Heart left ventricle (tissue), 16 donors: Measurements from ENCODE around the gene CXCL6. TPM values are rescaled to one million over a fixed set of nuclear protein-coding genes. Genes with fewer than 3 reads are reported as not detected.
A peak's percentile ranks its signal among the peaks of the same experiment; 100 is the strongest.

Experiments
- ATAC-seq, 4 donors: fragments of 200-7000 bp; cut with Tn5 transposase; one replicate each; pipeline ENCODE4 v1.9.1; 2020 to 2022; ENCODE audit warnings: moderate library complexity in 4 of 4, mild to moderate bottlenecking in 3 of 4, moderate number of reproducible peaks in 1 of 4
- DNase-seq, 5 donors: peaks; one replicate each; pipeline ENCODE4 v3.0.0-alpha.2; 2020
- H3K27ac ChIP-seq, 12 donors: fragments of 200-600 bp; sonication (generic) in 4 of 12; one replicate each; pipeline versions ENCODE4 v1.5.0 to v1.8.0; 2016 to 2022; ENCODE audit warnings: mild to moderate bottlenecking in 2 of 12
- H3K27me3 ChIP-seq, 9 donors: fragments of 200-600 bp; sonication (generic) in 2 of 9; one replicate each; pipeline versions ENCODE4 v1.5.1 to v1.8.0; 2016 to 2022; ENCODE audit warnings: mild to moderate bottlenecking in 3 of 9
- H3K36me3 ChIP-seq, 9 donors: fragments of 200-600 bp; sonication (generic) in 2 of 9; one replicate each; pipeline versions ENCODE4 v1.5.0 to v1.8.0; 2018 to 2022; ENCODE audit warnings: mild to moderate bottlenecking in 2 of 9
- H3K4me1 ChIP-seq, 12 donors: fragments of 200-600 bp; sonication (generic) in 4 of 12; one replicate each; pipeline versions ENCODE4 v1.5.0 to v1.8.0; 2016 to 2022; ENCODE audit warnings: mild to moderate bottlenecking in 3 of 12
- H3K4me3 ChIP-seq, 12 donors: fragments of 200-600 bp; sonication (generic) in 4 of 12; one replicate each; pipeline versions ENCODE4 v1.5.0 to v1.8.0; 2017 to 2022; ENCODE audit warnings: mild to moderate bottlenecking in 9 of 12, moderate library complexity in 4 of 12
- H3K9me3 ChIP-seq, 12 donors: fragments of 200-600 bp; sonication (generic) in 4 of 12; one replicate each; pipeline versions ENCODE4 v1.5.0 to v1.8.0; 2016 to 2022; ENCODE audit warnings: mild to moderate bottlenecking in 1 of 12
- CTCF ChIP-seq, 12 donors: fragments of 200-600 bp; sonication (generic) in 4 of 12; IDR thresholded peaks; one replicate each; pipeline versions ENCODE4 v1.5.0 to v1.8.0; 2018 to 2022; ENCODE audit warnings: antibody characterized with exemption in 12 of 12, mild to moderate bottlenecking in 5 of 12
- POLR2A ChIP-seq, 2 donors: fragments of 450-650 bp; IDR thresholded peaks; one replicate each; pipeline ENCODE4 v1.6.1; 2017; ENCODE audit warnings: antibody characterized with exemption in 2 of 2, mild to moderate bottlenecking in 2 of 2, moderate library complexity in 2 of 2
- WGBS, 4 donors: extraction: QIAGEN DNeasy Blood & Tissue Kit in 2 of 4; methylation state at CpG; one replicate each; pipeline versions ENCODE4 v1.1.5 to v1.1.7; 2013 to 2018; 5-methylcytosine and 5-hydroxymethylcytosine counted together
- intact Hi-C, 10 donors: fragments of 100-400 bp; cut with DNase I; formaldehyde crosslinking; loops; one replicate each; pipeline versions ENCODE4 v1.11.1 to v1.14.2; 2022
- polyA plus RNA-seq, 2 donors: library from polyadenylated mRNA; stranded (reverse); fragments of 200-250 nt; gene quantifications; one replicate each; pipeline ENCODE4 v1.2.3, GENCODE V29; 2013
- total RNA-seq, 9 donors: library from RNA; depleted of rRNA in 2 of 9; stranded (reverse); fragments of >200 nt in 2 of 9; fragmentation: NEBNext Ultra II Directional in 3 of 9; extraction: Animal tissue kit (Norgen Biotek cat#: 25700) in 3 of 9; gene quantifications; one replicate each; pipeline versions ENCODE4 v1.1.0 to v1.2.4, GENCODE V29; 2016 to 2023
- donor health status: ischemic (EF 13 %, LVEDD 7.1; RV severe dilation, severe dysfunction).
- donor health status: healthy with polysubstance abuse.
- donor health status: DM: no; HTN: yes; CAD: no.
- donor health status: DM: no; HTN: no; CAD: no.
- donor health status: ischemic (EF 25% LVEDD 6.9; RV normal size, moderate dysfunction).
- donor health status: ischemic (EF 25% LVEDD 5.7; RV mildly dilated, moderate dysfunction).
- donor health status: healthy.
- donor health status: DM: yes; HTN: yes; CAD: no.
- donor health status: ischemic (EF 35%, LVEDD 5.7; RV mildly dilated, moderate dysfunction).
- donor health status: nonischemic (EF 11% LVEDD 7.7; RV severe dilation, severe dysfunction).
- donor health status: DM: yes; HTN: yes; CAD: no.
- donor health status: PGD.
- donor health status: ischemic (EF 29% LVEDD 5.4; RV normal size, mild dysfunction).
- donor health status: nonischemic (EF 23%, LVEDD 6.1; RV moderate dilation, normal function).

CXCL6 gene
- total and polyA plus RNA-seq, 11 donors, result 0.11 to 4.5 (median 0.71) TPM; not detected in 4

DNA sequence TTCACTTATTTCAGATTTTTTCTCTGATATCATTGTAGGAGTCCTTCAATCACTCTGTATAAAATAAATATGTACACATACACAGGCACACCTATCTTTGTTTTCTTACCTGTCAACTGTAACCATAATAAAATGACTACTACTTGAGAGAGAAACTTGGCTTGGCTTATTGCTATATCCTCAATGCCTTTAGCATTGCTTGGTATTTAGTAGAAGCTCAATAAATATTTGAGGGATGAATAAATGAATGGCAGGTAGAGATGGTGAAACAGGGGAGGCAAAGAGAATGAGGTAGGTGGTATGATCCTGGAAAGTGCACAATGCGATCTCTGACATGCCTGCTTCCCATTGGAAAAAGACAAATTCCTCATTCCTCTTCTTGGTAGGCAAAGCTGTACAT, 21.8 kb upstream of the CXCL6 start:
- Histone ChIP-seq H3K9me3 (no peaks in the 10 kb centered on the region), H3K4me1 (peaks cover 0 to 13% (median 0%) of the 10 kb centered on the region in 12 donors), H3K27me3 (no peaks in the 10 kb centered on the region), H3K27ac (no peak overlapping the region), H3K36me3 (no peaks in the 10 kb centered on the region), H3K4me3 (no peak overlapping the region)
- intact Hi-C loops, result no loop called here
- no peak for DNase-seq
- TF ChIP-seq CTCF (IDR thresholded peaks at IDR 0.05) (no peak), POLR2A (IDR thresholded peaks at IDR 0.05) (no peak)
- WGBS, 4 donors, result 89 to 100% (median 92%) methylated on average over 1 of the region's 1 CpG
- ATAC-seq, result no peak

DNA sequence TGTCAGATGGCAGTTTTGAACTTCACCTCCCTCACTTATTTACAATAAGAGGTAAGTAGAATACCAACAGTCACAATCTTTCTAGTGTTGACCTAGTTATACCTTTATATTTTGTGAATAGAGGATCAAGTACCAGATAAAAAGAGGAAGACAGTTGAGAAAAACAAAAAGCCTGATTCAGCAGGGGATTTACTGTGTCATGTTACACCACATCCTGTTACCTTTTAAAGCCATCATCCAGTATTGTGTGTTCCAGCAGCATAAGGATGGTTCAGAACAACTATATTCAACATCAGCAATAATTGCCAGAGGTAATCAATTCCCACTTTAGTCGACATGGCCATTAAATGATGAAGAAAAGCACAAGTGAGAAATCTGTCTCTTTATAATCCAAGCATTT, 21.3 kb upstream of the CXCL6 start:
- ATAC-seq (no peak), DNase-seq (no peak)
- H3K27me3 ChIP-seq, result no peaks in the 10 kb centered on the region
- H3K36me3 ChIP-seq, result no peaks in the 10 kb centered on the region
- H3K9me3 ChIP-seq, result no peaks in the 10 kb centered on the region
- H3K27ac ChIP-seq, result no peak overlapping the region
- H3K4me3 ChIP-seq, result no peak overlapping the region
- intact Hi-C loops, result no loop called here
- TF ChIP-seq CTCF (IDR thresholded peaks at IDR 0.05) (no peak), POLR2A (IDR thresholded peaks at IDR 0.05) (no peak)
- H3K4me1 ChIP-seq, result peaks cover 0 to 13% (median 0%) of the 10 kb centered on the region in 12 donors
- WGBS, 4 donors, result 59 to 74% (median 69%) methylated on average over 1 of the region's 1 CpG

DNA sequence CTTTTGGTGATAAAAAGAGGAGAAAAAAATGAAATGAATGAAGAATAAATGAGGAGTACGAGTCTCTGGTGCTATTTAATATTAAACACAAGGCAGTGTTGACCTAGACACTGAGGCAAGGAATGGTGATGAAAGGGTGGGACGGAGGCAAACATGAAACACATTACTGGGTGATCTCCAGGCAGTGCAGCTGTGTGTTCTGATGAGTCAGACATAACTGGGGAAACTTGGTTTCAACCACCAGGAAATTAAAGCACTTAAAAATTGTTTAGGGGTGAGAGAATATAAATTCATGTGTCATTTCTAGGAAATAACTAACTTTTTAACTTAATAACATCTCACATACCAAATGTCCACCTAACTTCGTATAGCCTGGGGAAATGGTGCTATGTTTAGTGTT, 19.7 kb upstream of the CXCL6 start:
- DNase-seq (peak in 4 of 5 donors; percentile 29 to 51 (median 47)), ATAC-seq (peak; percentile 89 to 99 (median 93))
- intact Hi-C loops, result no loop called here
- TF ChIP-seq POLR2A (IDR thresholded peaks at IDR 0.05) (no peak), CTCF (IDR thresholded peaks at IDR 0.05) (no peak)
- peaks cover 0 to 13% (median 0%) of the 10 kb centered on the region in 12 donors for H3K4me1 ChIP-seq
- H3K4me3 ChIP-seq, result no peak overlapping the region
- no peak overlapping the region for H3K27ac ChIP-seq
- no peaks in the 10 kb centered on the region for H3K27me3 ChIP-seq
- no peaks in the 10 kb centered on the region for H3K36me3 ChIP-seq
- WGBS, 4 donors, result 53 to 58% (median 57%) methylated on average over 3 of the region's 3 CpGs
- H3K9me3 ChIP-seq, result no peaks in the 10 kb centered on the region

DNA sequence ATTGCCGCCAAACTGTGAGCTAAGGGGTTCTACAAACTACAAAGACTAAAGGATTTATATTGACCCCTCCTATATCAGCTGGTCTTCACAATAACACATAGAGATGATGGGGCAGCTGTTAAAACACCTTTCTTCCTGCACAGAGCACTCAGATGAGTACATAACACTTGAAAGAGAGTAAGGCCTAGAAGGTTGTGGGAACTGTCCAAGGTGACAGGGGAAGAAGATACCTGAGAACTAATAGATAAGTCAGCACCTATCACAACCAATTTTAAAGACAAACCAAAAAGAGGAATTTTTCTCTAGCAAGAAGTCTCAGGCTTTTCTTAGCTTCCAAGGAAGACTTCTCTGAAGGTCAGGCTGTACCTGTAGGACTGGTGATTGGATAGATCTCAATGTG, 19.1 kb upstream of the CXCL6 start:
- WGBS, 4 donors, result 87 to 96% (median 91%) methylated on average over 1 of the region's 1 CpG
- no peaks in the 10 kb centered on the region for H3K27me3 ChIP-seq
- H3K4me1 ChIP-seq, result peaks cover 0 to 13% (median 0%) of the 10 kb centered on the region in 12 donors
- TF ChIP-seq POLR2A (IDR thresholded peaks at IDR 0.05) (no peak), CTCF (IDR thresholded peaks at IDR 0.05) (no peak)
- H3K9me3 ChIP-seq, result no peaks in the 10 kb centered on the region
- no peak overlapping the region for H3K4me3 ChIP-seq
- DNase-seq, result no peak
- H3K36me3 ChIP-seq, result no peaks in the 10 kb centered on the region
- ATAC-seq, result no peak
- intact Hi-C loops, result no loop called here
- no peak overlapping the region for H3K27ac ChIP-seq
